Caki2 (cell line): ENCODE measurements around the gene H2BK1. TPM values are rescaled to one million over a fixed set of nuclear protein-coding genes. Genes with fewer than 3 reads are reported as not detected.

Source experiments
- DNase-seq: peaks from one replicate; pipeline ENCODE4 v3.0.0-alpha.2; 2015; ENCODE audit warnings: low read depth
- in situ Hi-C: cut with HindIII; loops from 2 replicates; pipeline ENCODE4 v1.10.0; 2016; ENCODE audit warnings: low sequenced_read_pairs, low pct_unique_long_range_greater_than_20kb, mixed read lengths
- total RNA-seq: library from RNA; depleted of rRNA; stranded (reverse); fragments of >200 nt; shearing (Covaris generic); gene quantifications from 2 replicates; pipeline ENCODE4 v1.2.3, GENCODE V29; 2014; ENCODE audit warnings: low replicate concordance

H2BK1 gene
- total RNA-seq, 1 experiment from 2014 or later, result not detected

DNA sequence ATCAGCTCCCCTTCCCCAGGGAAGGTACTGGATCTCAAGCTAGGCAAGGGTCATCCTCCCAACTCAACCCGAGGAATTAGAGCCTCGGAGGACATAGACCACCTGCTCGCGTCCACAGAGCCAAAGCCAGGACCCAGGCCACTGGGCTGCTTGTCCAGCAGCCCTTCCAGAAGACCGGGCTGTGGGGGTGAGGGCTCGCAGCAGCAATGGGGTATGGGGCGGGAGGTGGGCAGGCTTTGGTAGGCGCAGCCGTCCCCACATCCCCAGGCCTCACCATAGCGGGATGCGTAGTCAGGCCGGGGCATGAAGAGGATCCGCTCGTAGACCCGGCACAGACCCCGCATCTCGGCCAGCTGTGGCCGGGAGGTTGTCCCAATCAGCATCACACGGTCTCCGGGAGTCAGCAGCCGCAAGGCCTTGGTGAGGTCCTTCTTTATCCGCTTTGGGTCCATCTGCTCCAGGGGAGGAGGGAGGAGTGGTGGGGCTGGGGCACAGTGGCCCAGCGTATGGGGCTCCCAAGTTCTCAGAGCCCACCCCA, 18.2 kb downstream of the H2BK1 start:
- no peak for DNase-seq
- in situ Hi-C loops, result no loop called here

- in situ Hi-C loops, result no loop called here
- no peak for DNase-seq
Observed at GRCh38 chr7:151191544-151191943, 18.7 kb downstream of the H2BK1 start.

DNA sequence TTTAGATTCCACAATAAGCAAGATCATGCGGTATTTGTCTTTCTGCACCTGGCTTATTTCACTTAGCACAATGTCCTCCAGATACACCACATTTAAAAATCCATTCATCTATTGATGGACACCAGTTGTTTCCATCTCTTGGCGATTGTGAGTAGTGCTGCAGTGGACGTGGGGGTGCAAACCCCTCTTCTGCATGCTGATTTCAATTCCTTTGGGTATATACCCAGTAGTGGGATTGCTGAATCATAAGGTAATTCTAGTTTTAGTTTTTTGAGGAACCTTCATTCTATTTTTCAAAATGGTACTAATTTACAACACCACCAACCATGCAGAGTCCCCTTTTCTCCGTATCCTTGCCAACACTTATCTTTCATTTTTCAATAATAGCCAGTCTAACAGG, 21.2 kb downstream of the H2BK1 start:
- in situ Hi-C loops, result no loop called here
- DNase-seq, result no peak

- in situ Hi-C loops, result no loop called here
- DNase-seq, result no peak
Observed at GRCh38 chr7:151188252-151188542, 22.1 kb downstream of the H2BK1 start.

- DNase-seq, result no peak
- in situ Hi-C loops, result no loop called here
Observed at GRCh38 chr7:151187409-151188251, 22.7 kb downstream of the H2BK1 start.

DNA sequence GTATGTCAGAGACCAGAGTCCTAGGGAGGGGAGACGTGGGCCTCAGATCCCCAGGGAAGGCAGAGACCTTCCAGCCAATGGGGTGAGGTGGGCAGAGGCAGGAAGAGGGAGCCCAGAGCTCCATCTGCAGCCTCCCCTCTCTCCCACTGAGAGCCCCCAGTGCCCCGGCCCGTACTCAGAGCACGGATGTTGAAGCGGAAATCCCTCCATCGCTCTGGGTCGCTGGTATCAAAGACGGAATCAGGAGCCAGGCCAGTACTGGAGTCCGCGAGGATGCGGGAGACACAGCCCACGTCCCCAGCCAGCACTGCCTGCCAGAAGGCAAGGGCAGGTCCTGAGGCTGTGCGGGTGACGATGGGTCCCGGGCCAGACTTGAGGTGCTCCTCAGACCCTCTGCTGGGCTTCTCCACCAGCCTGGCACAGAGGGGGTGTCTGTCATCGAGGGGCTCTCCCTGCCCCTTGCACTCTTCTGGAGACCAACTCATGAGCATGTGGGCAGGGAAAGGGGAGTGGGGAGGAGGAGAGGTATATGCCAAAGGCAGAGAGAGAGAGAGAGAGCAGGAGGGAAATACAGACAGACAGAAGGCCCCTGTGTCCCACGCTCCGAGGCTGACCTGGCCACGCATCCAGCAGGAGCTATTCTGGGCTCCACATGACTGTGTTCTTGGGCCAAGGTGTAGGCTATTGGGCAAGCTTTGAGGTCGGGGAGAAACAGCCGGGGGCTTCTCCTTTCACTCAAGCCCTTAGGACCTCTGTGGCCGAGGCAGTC, 23.5 kb downstream of the H2BK1 start, which contains the start of gene ASB10:
Gene ASB10, minus strand, starts transcription at position 611 of the 769 bp plus-strand sequence. Its CDS starts 120 bp downstream, at position 491.
- in situ Hi-C loops, result no loop called here
- DNase-seq, result no peak

GRCh38 chr7:151185762-151186639, 24.3 kb downstream of the H2BK1 start:
- in situ Hi-C loops, result no loop called here
- DNase-seq, result no peak

DNA sequence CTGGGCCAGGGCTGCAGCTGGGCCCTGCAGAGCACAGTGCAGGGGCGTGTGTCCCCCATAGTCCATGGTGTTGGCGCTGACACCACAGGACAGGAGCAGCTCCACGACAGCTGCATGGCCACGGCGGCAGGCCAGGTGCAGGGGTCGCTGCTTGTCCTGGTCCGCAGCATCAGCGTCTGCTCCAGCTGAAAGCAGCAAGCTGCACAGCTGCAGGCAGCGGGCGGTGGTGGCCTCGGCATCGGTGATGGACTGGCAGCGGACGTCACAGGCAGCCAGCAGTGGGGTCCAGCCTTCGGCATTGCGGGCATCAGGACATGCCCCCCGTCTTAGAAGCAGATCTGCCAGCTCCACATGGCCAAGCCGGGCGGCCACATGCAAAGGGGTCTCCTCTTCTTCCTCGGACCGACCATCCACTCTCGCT, 29.3 kb downstream of the H2BK1 start:
- in situ Hi-C loops, result no loop called here

DNA sequence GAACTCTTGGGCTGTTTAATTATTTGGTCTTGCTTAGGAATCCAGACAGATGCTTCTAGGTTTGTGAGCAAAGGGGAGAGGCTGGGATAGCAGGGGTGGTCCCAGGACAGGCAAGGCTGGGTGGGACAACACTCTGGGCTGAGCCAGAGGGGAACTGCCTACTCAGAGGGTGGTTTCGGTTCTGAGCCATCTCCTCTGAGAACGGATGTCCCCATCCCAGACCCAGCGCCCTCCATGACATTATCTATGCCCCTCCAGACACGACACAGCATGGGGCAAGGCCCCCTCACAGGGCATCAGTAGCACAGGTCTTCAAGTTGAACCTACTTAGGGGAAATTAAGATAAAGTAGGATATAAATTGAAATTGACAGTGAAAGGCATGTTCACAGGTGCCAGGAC, 30.3 kb downstream of the H2BK1 start:
- DNase-seq, result no peak
- in situ Hi-C loops, result no loop called here

More for the DNA sequence above, 29.3 kb downstream of the H2BK1 start:
- no peak for DNase-seq

DNA sequence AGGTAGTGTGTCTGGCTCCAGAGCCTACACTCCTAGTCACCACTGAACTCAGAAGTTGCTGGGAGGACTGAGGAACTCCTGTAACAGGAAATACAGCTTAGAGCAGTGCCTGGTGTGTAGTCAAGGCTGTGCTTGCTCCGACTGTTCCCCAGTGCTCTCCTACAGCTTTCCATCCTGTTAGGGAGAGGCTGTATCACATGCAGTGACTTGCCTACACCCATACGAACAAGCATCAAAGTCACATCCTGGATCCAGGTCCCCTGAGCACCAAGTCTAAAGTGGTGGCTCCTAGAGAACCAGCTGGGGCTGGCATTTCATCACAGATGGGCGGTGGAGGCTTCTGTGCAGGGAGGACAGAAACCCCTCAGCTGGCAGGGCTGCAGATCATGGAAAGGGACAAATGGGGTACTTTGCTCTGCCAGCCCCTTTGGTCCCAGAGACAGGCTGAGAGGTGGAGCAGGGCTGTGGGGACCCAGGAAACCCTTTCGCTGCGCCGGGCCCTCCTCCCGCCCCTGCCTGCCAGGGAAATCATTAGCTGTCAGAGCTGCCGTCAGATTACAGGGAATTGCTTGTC, 30.9 kb downstream of the H2BK1 start:
- in situ Hi-C loops, result no loop called here
- DNase-seq, result no peak

DNA sequence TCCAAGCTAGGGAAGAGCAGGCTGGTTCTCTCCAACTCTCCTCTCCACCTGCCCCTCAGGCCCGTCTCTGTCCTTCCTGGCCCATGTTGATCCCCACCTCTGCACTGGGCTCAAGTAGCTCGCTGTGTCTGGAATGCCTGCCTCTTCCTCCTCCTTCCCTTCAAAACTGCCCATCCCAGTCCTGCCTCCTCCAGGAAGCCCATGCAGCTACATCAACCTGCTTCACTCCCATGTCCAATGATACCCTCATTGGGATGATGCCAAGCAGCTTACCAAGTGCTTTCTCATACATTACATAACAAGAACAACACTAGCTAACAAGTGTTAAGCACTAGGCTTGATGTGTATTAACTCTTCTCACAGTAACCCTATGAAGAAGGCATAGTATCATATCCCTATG, 31.5 kb downstream of the H2BK1 start:
- in situ Hi-C loops, result no loop called here
- no peak for DNase-seq

DNA sequence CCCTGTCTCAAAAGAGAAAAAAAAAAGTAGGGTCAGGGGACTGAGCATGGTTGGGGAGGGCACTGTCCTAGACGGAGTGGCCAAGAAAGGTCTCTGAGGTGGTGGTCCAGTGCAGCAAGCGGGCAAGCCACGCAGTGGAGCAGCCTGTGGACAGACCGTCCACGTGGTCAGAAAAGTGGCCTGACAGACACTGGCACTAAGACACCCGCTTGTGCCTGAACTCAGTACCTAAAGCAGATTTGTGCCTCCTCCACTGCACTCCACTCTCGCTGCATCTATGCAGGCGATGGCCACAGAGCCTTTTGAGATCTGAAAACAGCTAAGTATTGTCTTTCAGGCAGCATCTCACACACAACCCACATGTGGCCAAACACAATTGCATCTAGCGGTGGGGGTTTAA, 32.1 kb downstream of the H2BK1 start:
- DNase-seq, result no peak
- in situ Hi-C loops, result no loop called here

- DNase-seq, result no peak
- in situ Hi-C loops, result no loop called here
Observed at GRCh38 chr7:151177310-151177709, 33.0 kb downstream of the H2BK1 start.

GRCh38 chr7:151176401-151176800, 33.9 kb downstream of the H2BK1 start:
- in situ Hi-C loops, result no loop called here
- no peak for DNase-seq

DNA sequence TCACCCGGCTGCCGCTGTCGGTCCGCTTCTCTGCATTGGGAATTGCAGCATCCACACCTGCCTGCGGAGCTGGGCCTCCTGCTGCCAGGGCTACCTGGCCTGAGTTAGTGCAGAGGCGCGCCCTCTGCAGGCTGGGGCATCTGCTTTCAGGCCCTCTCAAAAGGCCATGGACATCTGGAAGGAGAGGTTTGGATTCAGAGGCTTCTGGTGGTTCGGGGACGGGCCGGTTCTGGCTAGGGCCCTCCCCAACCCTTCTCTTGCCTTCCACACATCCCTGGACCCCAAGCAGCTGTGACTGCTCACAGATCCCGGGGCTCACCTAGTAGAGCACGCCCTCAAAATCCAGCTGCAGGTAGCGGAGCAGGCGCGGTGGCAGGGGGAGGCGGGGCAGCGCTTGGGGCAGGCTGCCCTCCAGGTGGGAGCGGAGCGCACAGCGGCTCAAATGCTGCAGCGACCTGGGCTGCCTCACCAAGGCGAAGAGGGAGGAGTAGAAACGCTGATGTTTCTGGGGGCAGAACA, 34.4 kb downstream of the H2BK1 start:
- DNase-seq, result no peak
- in situ Hi-C loops, result no loop called here

DNA sequence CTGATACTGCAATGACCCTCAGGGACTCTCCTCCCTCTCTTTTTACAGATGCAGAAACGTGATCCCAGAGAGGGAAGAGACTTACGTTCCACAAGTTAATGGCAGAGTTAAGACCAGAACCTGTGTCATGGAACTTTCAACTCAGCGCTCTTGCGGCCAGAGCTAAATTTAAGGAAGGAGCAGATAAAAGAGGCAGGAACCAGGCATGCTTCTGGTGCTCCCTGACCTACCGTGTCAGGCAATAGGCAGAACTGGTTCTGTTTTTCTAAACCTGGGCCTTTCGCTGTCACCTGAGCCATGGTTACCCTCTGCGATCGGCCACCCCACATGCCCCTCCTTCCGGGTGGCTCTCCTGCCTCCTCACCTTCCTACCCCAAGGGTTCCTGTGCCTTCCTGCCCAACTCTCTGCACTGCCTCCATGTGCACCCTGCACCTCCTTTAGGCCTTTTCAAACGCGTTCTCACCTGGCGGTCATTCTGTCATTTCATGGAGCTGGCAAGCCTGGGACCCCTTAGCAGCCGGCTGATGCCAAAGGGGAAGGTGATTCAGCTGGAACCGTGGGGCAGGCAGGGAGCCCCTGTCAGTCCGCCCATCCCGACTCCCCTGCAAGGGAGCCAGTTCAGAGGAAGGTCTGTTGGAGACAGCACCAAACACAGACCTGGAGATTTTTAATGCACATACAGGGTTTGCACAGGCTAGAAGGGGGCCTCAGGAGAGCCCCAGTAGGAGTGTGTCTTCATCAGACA, 35.1 kb downstream of the H2BK1 start:
- in situ Hi-C loops, result no loop called here

GRCh38 chr7:151174246-151175046, 35.8 kb downstream of the H2BK1 start:
- in situ Hi-C loops, result no loop called here
- no peak for DNase-seq

More for the DNA sequence above, 35.1 kb downstream of the H2BK1 start:
- no peak for DNase-seq
